Smooth muscle cell (in vitro differentiated cells): Measurements from ENCODE around the gene HOXA3. TPM values are rescaled to one million over a fixed set of nuclear protein-coding genes. Genes with fewer than 3 reads are reported as not detected.
A peak's percentile ranks its signal among the peaks of the same experiment; 100 is the strongest.

ENCODE experiments used
- DNase-seq: peaks from one replicate; lab custom pipeline; 2025; ENCODE audit not compliant: unreplicated experiment; lab: John Stamatoyannopoulos, UW
- H2AFZ ChIP-seq: fragments of 200-600 bp; sonication (generic); 2 replicates; pipeline ENCODE4 v1.6.0; 2016; ENCODE audit warnings: antibody characterized with exemption, low read depth, mild to moderate bottlenecking
- H3F3A ChIP-seq: fragments of 200-600 bp; sonication (generic); 2 replicates; pipeline ENCODE4 v1.6.0; 2017; ENCODE audit warnings: antibody characterized with exemption, low read depth
- H3K27ac ChIP-seq: fragments of 200-600 bp; sonication (generic); 2 replicates; pipeline ENCODE4 v1.5.1; 2016; ENCODE audit warnings: low read depth, mild to moderate bottlenecking
- H3K27me3 ChIP-seq: fragments of 200-600 bp; sonication (generic); 2 replicates; pipeline ENCODE4 v1.6.1; 2016; ENCODE audit warnings: low read depth, mild to moderate bottlenecking
- H3K36me3 ChIP-seq: fragments of 200-600 bp; sonication (generic); 2 replicates; pipeline ENCODE4 v1.5.1; 2016; ENCODE audit warnings: low read depth
- H3K4me1 ChIP-seq: fragments of 200-600 bp; sonication (generic); 2 replicates; pipeline ENCODE4 v1.5.1; 2016; ENCODE audit warnings: low read depth
- H3K4me2 ChIP-seq: fragments of 200-600 bp; sonication (generic); 2 replicates; pipeline ENCODE4 v1.6.0; 2016; ENCODE audit warnings: mild to moderate bottlenecking
- H3K4me3 ChIP-seq: fragments of 200-600 bp; sonication (generic); 2 replicates; pipeline ENCODE4 v1.5.1; 2016; ENCODE audit warnings: mild to moderate bottlenecking
- H3K79me2 ChIP-seq: fragments of 200-600 bp; sonication (generic); 2 replicates; pipeline ENCODE4 v1.6.0; 2016; ENCODE audit warnings: low read depth, mild to moderate bottlenecking
- H3K9ac ChIP-seq: fragments of 200-600 bp; sonication (generic); 2 replicates; pipeline ENCODE4 v1.6.0; 2016; ENCODE audit warnings: low read depth
- H3K9me3 ChIP-seq: fragments of 200-600 bp; sonication (generic); replicated peaks from 2 replicates; pipeline ENCODE4 v1.5.1; 2016; ENCODE audit warnings: low read depth
- H4K20me1 ChIP-seq: fragments of 200-600 bp; sonication (generic); 2 replicates; pipeline ENCODE4 v1.6.0; 2016; ENCODE audit warnings: low read depth
- WGBS: methylation state at CpG from one replicate; pipeline ENCODE4 v1.1.7; 2016; ENCODE audit warnings: low lambda C conversion rate; 5-methylcytosine and 5-hydroxymethylcytosine counted together
- polyA plus RNA-seq: library from polyadenylated mRNA; unstranded; fragments of >200 nt; fragmentation: Nextera tagmentation; extraction: Ambion mirVana; gene quantifications from 2 replicates; pipeline ENCODE4 v1.2.1, GENCODE V29; 2016
- total RNA-seq: library from RNA; depleted of rRNA; stranded (reverse); fragments of >200 nt; gene quantifications from 2 replicates; pipeline ENCODE4 v1.2.3, GENCODE V29; 2014
- TF ChIP-seq, protein P1 (sequence below): fragments of 200-600 bp; sonication (generic); IDR thresholded peaks from 2 replicates; pipeline ENCODE4 v1.5.1; 2017; ENCODE audit warnings: borderline replicate concordance, mild to moderate bottlenecking, antibody characterized with exemption; ENCODE audit not compliant: insufficient read depth, poor library complexity, severe bottlenecking

The HOXA3 gene
- total and polyA plus RNA-seq, 2 experiments from 2014 or later, result 0.13 to 0.31 TPM

DNA sequence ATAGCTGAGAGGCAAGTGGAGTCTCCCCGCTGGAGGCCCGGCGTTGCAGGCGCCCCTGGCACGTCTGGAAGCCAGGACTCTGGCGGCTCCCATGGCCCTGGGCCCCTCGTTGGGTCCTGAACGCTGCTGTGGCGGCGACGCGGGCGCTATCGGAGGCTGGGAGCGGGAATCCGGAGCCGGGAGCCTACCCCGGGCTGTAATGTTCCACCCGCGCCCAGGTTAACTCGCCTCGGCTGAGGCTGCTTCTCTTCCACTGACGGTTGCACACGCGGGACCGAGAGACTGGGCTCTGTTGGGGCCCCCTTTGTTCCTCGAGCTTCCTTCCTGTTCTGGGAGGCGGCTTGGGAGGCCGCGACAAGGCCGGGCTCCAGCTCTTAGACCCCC, 7.6 kb downstream of the HOXA3 start:
- H3K9me3 ChIP-seq, result no peaks in the 10 kb centered on the region
- H3K27me3 ChIP-seq, result peaks cover 100% of the 10 kb centered on the region
- DNase-seq, result no peak
- H3K4me3 ChIP-seq, result no peak overlapping the region
- no peaks in the 10 kb centered on the region for H3K36me3 ChIP-seq
- 26% methylated on average over 28 of the region's 31 CpGs for WGBS
- no peak overlapping the region for H3K4me2 ChIP-seq
- no peak overlapping the region for H3K9ac ChIP-seq
- H2AFZ ChIP-seq, result no peak overlapping the region
- peaks cover 7% of the 10 kb centered on the region for H3K4me1 ChIP-seq
- TF ChIP-seq, protein P1, sequence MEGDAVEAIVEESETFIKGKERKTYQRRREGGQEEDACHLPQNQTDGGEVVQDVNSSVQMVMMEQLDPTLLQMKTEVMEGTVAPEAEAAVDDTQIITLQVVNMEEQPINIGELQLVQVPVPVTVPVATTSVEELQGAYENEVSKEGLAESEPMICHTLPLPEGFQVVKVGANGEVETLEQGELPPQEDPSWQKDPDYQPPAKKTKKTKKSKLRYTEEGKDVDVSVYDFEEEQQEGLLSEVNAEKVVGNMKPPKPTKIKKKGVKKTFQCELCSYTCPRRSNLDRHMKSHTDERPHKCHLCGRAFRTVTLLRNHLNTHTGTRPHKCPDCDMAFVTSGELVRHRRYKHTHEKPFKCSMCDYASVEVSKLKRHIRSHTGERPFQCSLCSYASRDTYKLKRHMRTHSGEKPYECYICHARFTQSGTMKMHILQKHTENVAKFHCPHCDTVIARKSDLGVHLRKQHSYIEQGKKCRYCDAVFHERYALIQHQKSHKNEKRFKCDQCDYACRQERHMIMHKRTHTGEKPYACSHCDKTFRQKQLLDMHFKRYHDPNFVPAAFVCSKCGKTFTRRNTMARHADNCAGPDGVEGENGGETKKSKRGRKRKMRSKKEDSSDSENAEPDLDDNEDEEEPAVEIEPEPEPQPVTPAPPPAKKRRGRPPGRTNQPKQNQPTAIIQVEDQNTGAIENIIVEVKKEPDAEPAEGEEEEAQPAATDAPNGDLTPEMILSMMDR, result no peak
- no peaks in the 10 kb centered on the region for H3K79me2 ChIP-seq
- H3F3A ChIP-seq, result no peaks in the 10 kb centered on the region
- no peaks in the 10 kb centered on the region for H4K20me1 ChIP-seq
- no peak overlapping the region for H3K27ac ChIP-seq

DNA sequence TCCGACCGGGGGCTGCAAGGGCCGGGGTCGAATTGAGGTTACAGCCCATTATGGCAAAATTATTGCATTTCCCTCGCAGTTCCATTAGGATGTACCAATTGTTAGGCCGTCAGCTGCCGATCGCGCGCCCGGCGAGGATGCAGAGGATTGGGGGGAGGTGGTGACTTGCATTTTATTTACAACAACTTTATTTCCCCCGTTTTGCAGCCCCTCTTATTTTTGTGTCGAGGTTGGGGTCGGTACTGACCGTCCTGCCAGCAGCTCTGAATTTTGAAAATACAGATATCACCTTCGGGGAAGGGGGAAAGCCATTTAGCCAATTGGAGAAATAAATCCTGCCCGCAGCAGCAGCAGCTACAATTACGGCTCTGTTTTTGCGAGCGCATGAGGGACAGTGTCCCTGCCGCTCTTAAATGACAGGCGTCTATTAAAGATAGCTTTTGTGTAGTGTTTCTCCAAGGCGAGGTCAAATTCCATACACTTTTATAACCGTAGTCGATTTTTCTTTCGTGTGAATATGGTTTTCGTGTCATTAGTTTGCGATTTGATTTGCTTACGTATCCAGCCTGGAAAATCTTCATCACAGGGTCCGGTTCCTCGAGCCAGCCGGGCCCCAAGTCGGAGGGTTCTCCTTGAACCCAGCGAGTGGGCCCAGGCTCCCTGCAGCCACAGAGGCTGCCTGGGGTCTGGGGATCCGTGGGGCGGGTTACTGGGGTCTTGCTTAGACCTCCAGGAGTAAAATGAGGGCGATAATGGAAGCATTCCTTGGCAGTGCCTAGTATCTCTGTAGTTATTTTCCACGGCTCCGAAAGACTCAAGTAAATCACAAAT, 8.2 kb downstream of the HOXA3 start:
- no peaks in the 10 kb centered on the region for H3K9me3 ChIP-seq
- no peak overlapping the region for H3K9ac ChIP-seq
- 39% methylated on average over 40 of the region's 40 CpGs for WGBS
- no peaks in the 10 kb centered on the region for H3F3A ChIP-seq
- H3K27ac ChIP-seq, result no peak overlapping the region
- H4K20me1 ChIP-seq, result no peaks in the 10 kb centered on the region
- no peaks in the 10 kb centered on the region for H3K36me3 ChIP-seq
- DNase-seq, result no peak
- peak overlapping the region; percentile 54 for H3K4me3 ChIP-seq
- H3K4me2 ChIP-seq, result peak overlapping the region; percentile 90
- H3K79me2 ChIP-seq, result no peaks in the 10 kb centered on the region
- H3K4me1 ChIP-seq, result peaks cover 7% of the 10 kb centered on the region
- peaks cover 100% of the 10 kb centered on the region for H3K27me3 ChIP-seq
- no peak overlapping the region for H2AFZ ChIP-seq
- TF ChIP-seq, protein P1, result no peak

DNA sequence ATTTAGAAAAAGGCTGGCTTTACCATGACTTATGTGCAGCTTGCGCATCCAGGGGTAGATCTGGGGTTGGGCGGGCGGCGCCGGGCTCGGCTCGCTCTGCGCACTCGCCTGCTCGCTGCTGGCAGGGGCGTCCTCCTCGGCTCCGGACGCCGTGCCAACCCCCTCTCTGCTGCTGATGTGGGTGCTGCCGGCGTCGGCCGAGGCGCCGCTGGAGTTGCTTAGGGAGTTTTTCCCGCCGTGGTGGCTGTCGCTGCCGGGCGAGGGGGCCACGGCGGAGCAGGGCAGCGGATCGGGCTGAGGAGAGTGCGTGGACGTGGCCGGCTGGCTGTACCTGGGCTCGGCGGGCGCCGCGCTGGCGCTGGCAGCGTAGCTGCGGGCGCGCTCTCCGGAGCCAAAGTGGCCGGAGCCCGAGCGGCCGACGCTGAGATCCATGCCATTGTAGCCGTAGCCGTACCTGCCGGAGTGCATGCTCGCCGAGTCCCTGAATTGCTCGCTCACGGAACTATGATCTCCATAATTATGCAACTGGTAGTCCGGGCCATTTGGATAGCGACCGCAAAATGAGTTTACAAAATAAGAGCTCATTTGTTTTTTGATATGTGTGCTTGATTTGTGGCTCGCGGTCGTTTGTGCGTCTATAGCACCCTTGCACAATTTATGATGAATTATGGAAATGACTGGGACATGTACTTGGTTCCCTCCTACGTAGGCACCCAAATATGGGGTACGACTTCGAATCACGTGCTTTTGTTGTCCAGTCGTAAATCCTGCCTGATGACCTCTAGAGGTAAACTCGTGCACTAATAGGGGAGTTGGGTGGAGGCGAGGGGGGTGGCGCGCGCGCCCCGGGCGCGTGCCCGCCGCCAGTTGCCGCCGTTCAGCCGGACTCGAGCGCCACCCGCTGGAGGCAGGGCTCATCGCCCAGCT, 9.1 kb downstream of the HOXA3 start, which contains the start of gene HOXA5:
TSS of gene HOXA5 (minus strand) at position 659 of the 927 bp plus-strand sequence. CDS start at position 585, 74 bp downstream.
- Histone ChIP-seq H3K27me3 (peaks cover 100% of the 10 kb centered on the region), H3K9ac (no peak within 1 kb of the TSS), H3K27ac (no peak within 1 kb of the TSS), H3K36me3 (no peaks in the 10 kb centered on the region), H3K4me3 (peak within 1 kb of the TSS; percentile 54), H3K4me2 (peak within 1 kb of the TSS; percentile 90), H3F3A (no peaks in the 10 kb centered on the region), H4K20me1 (no peaks in the 10 kb centered on the region), H2AFZ (peak within 1 kb of the TSS; percentile 81), H3K4me1 (peaks cover 7% of the 10 kb centered on the region), H3K9me3 (no peaks in the 10 kb centered on the region), H3K79me2 (no peaks in the 10 kb centered on the region)
- DNase-seq, result no peak
- 2% methylated on average over 80 of the region's 86 CpGs for WGBS
- TF ChIP-seq, protein P1, result peak; percentile 60
